ENCODE data around the gene ZMAT2.
A peak's percentile ranks its signal among the peaks of the same experiment; 100 is the strongest.
"Not testable (repeated sequence)": the region's sequence is repeated elsewhere in the genome, so short reads cannot be mapped to it uniquely, and the experiment has no call there.

ZMAT2 gene

GRCh38 chr5:140700177-140701144, at the start of gene ZMAT2:
Gene ZMAT2, plus strand, starts transcription at chr5:140700447. Its CDS starts 14 bp downstream, at chr5:140700461.
- DNase-seq: peak; percentile 98

GRCh38 chr5:140658870-140659269, 41.4 kb upstream of the ZMAT2 start:
- no peak for DNase-seq

- peak; percentile 54 for DNase-seq
These were observed 39.9 kb upstream of the ZMAT2 start for GRCh38 chr5:140660371-140660770.

GRCh38 chr5:140664030-140664358, 36.3 kb upstream of the ZMAT2 start:
- no peak for DNase-seq

GRCh38 chr5:140664359-140665119, 35.7 kb upstream of the ZMAT2 start, which contains the start of gene WDR55:
Gene WDR55, plus strand, starts transcription at chr5:140664904. Its CDS starts 9 bp downstream, at chr5:140664913.
- DNase-seq: peak; percentile 99

GRCh38 chr5:140671035-140671434, 29.2 kb upstream of the ZMAT2 start:
- peak; percentile 19 for DNase-seq

- DNase-seq: peak; percentile 58
These were observed 28.6 kb upstream of the ZMAT2 start for GRCh38 chr5:140671472-140672125.

- no peak for DNase-seq
These were observed 27.6 kb upstream of the ZMAT2 start for GRCh38 chr5:140672455-140673186.

- DNase-seq: no peak
These were observed 26.9 kb upstream of the ZMAT2 start, which contains the start of gene DND1 for GRCh38 chr5:140673187-140673976. Gene DND1, minus strand, starts transcription at chr5:140673576. Its CDS starts 34 bp downstream, at chr5:140673542.

- no peak for DNase-seq
These were observed 26.0 kb upstream of the ZMAT2 start for GRCh38 chr5:140674211-140674610.

GRCh38 chr5:140674629-140675028, 25.6 kb upstream of the ZMAT2 start:
- no peak for DNase-seq

- no peak for DNase-seq
These were observed 22.3 kb upstream of the ZMAT2 start for GRCh38 chr5:140677947-140678346.

GRCh38 chr5:140678993-140679392, 21.3 kb upstream of the ZMAT2 start:
- no peak for DNase-seq

GRCh38 chr5:140690376-140690932, 9.8 kb upstream of the ZMAT2 start:
- DNase-seq: no peak

GRCh38 chr5:140690941-140691924, 9.0 kb upstream of the ZMAT2 start, which contains the start of the genes HARS1 and HARS2:
Gene HARS1, minus strand, starts transcription at chr5:140691370. Its CDS starts 66 bp downstream, at chr5:140691304.
Gene HARS2, plus strand, starts transcription at chr5:140691455. Its CDS starts 194 bp downstream, at chr5:140691649.
- peak; percentile 95 for DNase-seq

GRCh38 chr5:140694276-140694675, 6.0 kb upstream of the ZMAT2 start:
- DNase-seq: no peak

GRCh38 chr5:140696891-140697492, 3.3 kb upstream of the ZMAT2 start:
- no peak for DNase-seq

- DNase-seq: no peak
These were observed 7.6 kb downstream of the ZMAT2 start for GRCh38 chr5:140707812-140708211.

GRCh38 chr5:140708787-140709186, 8.5 kb downstream of the ZMAT2 start:
- DNase-seq: not testable (repeated sequence)

Measured in activated effector memory CD4-positive, alpha-beta T cell treated with anti-CD3 and anti-CD28 coated beads, Interleukin-2, amount 50 U/mL, for 16 hours (primary cell).